GM12878 (cell line): ENCODE data around the gene SEPTIN1.

Experiments used
- CBFB ChIP-seq: IDR thresholded peaks from 2 replicates; pipeline ENCODE4 v1.6.1; 2016; ENCODE audit warnings: antibody characterized with exemption, low read depth
- CREB1 ChIP-seq: IDR thresholded peaks from 2 replicates; pipeline ENCODE4 v1.6.1; 2012; ENCODE audit warnings: low read depth, mild to moderate bottlenecking, inconsistent platforms
- POU2F2 ChIP-seq: IDR thresholded peaks from 3 replicates; pipeline ENCODE4 v1.6.1; 2011; ENCODE audit warnings: low read depth, mild to moderate bottlenecking, low read length, borderline replicate concordance
- RAD21 ChIP-seq: IDR thresholded peaks from 2 replicates; pipeline ENCODE4 v1.6.1; 2011; ENCODE audit warnings: mild to moderate bottlenecking, low read depth, low read length, moderate library complexity; ENCODE audit not compliant: insufficient read depth
- YY1 ChIP-seq: IDR thresholded peaks from 2 replicates; pipeline ENCODE4 v1.6.1; 2011; ENCODE audit warnings: low read depth, mild to moderate bottlenecking, low read length
- ZNF217 ChIP-seq: fragments of 450-650 bp; IDR thresholded peaks from 2 replicates; pipeline ENCODE4 v1.6.1; 2017; ENCODE audit warnings: antibody characterized with exemption, mild to moderate bottlenecking
- ZZZ3 ChIP-seq: IDR thresholded peaks from 2 replicates; pipeline ENCODE4 v1.6.1; 2011; ENCODE audit warnings: low read depth; ENCODE audit not compliant: control insufficient read depth, insufficient read length
- TF ChIP-seq, protein P1 (sequence below), 3 experiments: IDR thresholded peaks in 2 of 3; conservative IDR thresholded peaks in 1 of 3; 2 replicates each; pipeline ENCODE4 v1.5.1; 2011; ENCODE audit warnings: low read depth in 3 of 3, low read length in 3 of 3, mild to moderate bottlenecking in 3 of 3, control low read depth in 2 of 3, moderate library complexity in 2 of 3, inconsistent platforms in 1 of 3, mixed read lengths in 1 of 3; ENCODE audit not compliant: control insufficient read depth in 2 of 3, insufficient read depth in 1 of 3; ENCODE audit errors: extremely low read depth in 1 of 3

- no peak for TF ChIP-seq RAD21
- no peak for TF ChIP-seq CBFB
- TF ChIP-seq, protein P1, sequence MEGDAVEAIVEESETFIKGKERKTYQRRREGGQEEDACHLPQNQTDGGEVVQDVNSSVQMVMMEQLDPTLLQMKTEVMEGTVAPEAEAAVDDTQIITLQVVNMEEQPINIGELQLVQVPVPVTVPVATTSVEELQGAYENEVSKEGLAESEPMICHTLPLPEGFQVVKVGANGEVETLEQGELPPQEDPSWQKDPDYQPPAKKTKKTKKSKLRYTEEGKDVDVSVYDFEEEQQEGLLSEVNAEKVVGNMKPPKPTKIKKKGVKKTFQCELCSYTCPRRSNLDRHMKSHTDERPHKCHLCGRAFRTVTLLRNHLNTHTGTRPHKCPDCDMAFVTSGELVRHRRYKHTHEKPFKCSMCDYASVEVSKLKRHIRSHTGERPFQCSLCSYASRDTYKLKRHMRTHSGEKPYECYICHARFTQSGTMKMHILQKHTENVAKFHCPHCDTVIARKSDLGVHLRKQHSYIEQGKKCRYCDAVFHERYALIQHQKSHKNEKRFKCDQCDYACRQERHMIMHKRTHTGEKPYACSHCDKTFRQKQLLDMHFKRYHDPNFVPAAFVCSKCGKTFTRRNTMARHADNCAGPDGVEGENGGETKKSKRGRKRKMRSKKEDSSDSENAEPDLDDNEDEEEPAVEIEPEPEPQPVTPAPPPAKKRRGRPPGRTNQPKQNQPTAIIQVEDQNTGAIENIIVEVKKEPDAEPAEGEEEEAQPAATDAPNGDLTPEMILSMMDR (IDR thresholded peaks at IDR 0.05 in 2 of 3, conservative IDR thresholded peaks at IDR 0.05 in 1 of 3; ENCODE audit: control insufficient read depth in 2 of 3, extremely low read depth in 1 of 3, insufficient read depth in 1 of 3, low read depth in 3 of 3, low read length in 3 of 3) = no peak
- TF ChIP-seq ZNF217 = no peak
- no peak for TF ChIP-seq YY1
- no peak for TF ChIP-seq CREB1
- no peak for TF ChIP-seq POU2F2
- no peak for TF ChIP-seq ZZZ3
Observed at GRCh38 chr16:30372038-30372712, 10.2 kb downstream of the SEPTIN1 start.
